ENCODE data around the gene SEMA3C. TPM values are rescaled to one million over a fixed set of nuclear protein-coding genes. Genes with fewer than 3 reads are reported as not detected.

Gene SEMA3C
- total RNA-seq, 2 donors from 2014 or later: 0.09 to 0.15 TPM

DNA sequence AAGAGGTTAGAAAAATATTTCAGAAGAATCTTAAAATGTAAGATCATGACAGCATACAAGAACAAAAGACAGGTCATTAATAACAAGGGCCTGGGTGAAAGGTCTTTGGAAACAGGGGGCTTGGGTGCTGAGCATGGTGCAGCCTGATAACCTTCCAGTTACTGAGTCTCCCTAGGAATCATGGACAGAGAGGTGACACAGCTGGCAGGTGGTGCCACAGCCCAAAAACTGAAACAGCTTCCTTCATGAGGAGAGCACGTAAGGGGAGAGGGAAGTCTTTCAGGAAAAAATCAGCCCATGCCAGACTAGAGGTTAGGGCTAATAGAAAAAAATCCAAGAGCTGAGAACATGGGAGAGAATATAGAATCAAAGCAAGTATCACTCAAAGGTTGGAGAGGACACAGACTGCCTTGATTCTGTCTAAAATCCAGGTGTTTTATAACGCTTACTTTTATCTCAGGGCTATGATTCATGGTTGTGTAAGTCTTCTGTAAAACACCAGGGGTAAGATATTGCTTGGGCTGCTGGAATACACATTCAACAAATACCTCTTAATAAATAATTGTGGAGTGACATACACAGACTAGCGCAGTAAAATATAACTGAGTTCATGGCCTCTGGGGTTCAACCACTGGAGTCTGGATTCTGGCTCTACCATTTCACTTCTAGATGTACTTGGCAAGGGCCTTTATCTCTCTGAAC lies 88.1 kb downstream of the SEMA3C start:
- WGBS, 2 experiments (ENCODE audit: insufficient coverage in 1 of 2, insufficient read length in 1 of 2): 95 to 100% methylated on average over 2 to 3 of the region's 3 CpGs
- no peak overlapping the region for H3K9ac ChIP-seq (ENCODE audit: extremely low read depth, low read length, poor library complexity, severe bottlenecking)
- DNase-seq: no peak

DNA sequence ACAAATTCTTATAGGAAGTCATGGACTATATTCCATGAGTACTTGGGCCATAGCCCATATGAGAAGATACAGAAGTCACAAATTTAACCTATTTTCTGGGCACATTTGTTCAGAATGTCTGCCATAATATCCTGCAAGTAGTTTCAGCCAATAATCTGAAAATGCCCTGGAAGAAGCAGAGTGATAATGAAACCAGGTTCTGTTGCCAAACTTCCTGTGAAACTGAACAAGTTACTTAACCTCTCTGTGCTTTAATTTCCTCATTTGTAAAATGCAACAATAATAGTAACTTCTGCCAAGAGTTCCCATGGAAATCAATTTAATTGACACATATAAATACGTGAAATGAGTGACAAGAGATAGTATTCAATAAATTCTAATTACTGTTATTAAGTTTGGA lies 88.8 kb downstream of the SEMA3C start:
- Mint-ChIP-seq H3K27ac (no peak overlapping the region), H3K27me3 (ENCODE audit: insufficient read depth) (peaks cover 33% of the 10 kb centered on the region), H3K36me3 (ENCODE audit: low read depth) (no peaks in the 10 kb centered on the region), H3K4me3 (no peak overlapping the region), H3K9me3 (no peaks in the 10 kb centered on the region), H3K4me1 (no peaks in the 10 kb centered on the region)
- no peak overlapping the region for H3K27ac ChIP-seq (ENCODE audit: low read depth, low read length)
- H3K36me3 ChIP-seq (ENCODE audit: control insufficient read depth, insufficient read depth, low read length): no peaks in the 10 kb centered on the region
- DNase-seq: no peak
- H3K4me1 ChIP-seq (ENCODE audit: control insufficient read depth, insufficient read depth, low read length): no peaks in the 10 kb centered on the region
- no peak overlapping the region for H3K4me3 ChIP-seq (ENCODE audit: low read length)
- peaks cover 13% of the 10 kb centered on the region for H3K27me3 ChIP-seq (ENCODE audit: control insufficient read depth, insufficient read depth, low read length, poor library complexity, severe bottlenecking)
- WGBS, 2 experiments (ENCODE audit: insufficient coverage in 1 of 2, insufficient read length in 1 of 2): 83% methylated on average over 1 of the region's 1 CpG; no CpG with 5 or more reads in 1 of the 2 experiments
- no peak overlapping the region for H3K9ac ChIP-seq (ENCODE audit: extremely low read depth, low read length, poor library complexity, severe bottlenecking)
- no peak for TF ChIP-seq CTCF (conservative IDR thresholded peaks at IDR 0.05)
- H3K9me3 ChIP-seq (ENCODE audit: control insufficient read depth, low read length): no peaks in the 10 kb centered on the region

More for the DNA sequence above, 88.1 kb downstream of the SEMA3C start:
- no peak overlapping the region for H3K27ac Mint-ChIP-seq
- Histone ChIP-seq H3K36me3 (ENCODE audit: control insufficient read depth, insufficient read depth, low read length) (no peaks in the 10 kb centered on the region), H3K4me3 (ENCODE audit: low read length) (no peak overlapping the region), H3K27ac (ENCODE audit: low read depth, low read length) (no peak overlapping the region), H3K27me3 (ENCODE audit: control insufficient read depth, insufficient read depth, low read length, poor library complexity, severe bottlenecking) (peaks cover 6% of the 10 kb centered on the region), H3K9me3 (ENCODE audit: control insufficient read depth, low read length) (no peaks in the 10 kb centered on the region), H3K4me1 (ENCODE audit: control insufficient read depth, insufficient read depth, low read length) (no peaks in the 10 kb centered on the region)
- H3K9me3 Mint-ChIP-seq: no peaks in the 10 kb centered on the region
- no peak overlapping the region for H3K4me3 Mint-ChIP-seq
- peaks cover 26% of the 10 kb centered on the region for H3K27me3 Mint-ChIP-seq (ENCODE audit: insufficient read depth)
- H3K36me3 Mint-ChIP-seq (ENCODE audit: low read depth): no peaks in the 10 kb centered on the region
- no peak for TF ChIP-seq CTCF (conservative IDR thresholded peaks at IDR 0.05)
- H3K4me1 Mint-ChIP-seq: no peaks in the 10 kb centered on the region

DNA sequence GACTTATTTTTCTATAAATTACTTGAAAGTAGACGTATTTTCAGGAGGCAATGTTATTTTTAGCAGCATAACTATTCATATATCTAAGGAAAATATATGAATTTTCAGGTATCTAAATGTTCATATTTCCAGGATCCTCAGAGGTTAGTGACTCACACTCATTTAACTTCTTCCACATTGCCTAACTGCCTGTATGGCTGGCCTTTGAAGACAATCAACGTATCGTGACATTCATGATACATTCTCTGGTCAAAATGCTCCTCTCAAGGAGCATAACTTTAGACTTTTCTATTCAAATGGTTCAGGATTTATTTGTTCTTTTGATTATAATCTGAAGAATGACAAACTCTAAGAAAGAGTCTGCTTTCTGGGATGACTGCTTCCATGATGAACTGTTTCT lies 89.3 kb downstream of the SEMA3C start:
- H3K27me3 ChIP-seq (ENCODE audit: control insufficient read depth, insufficient read depth, low read length, poor library complexity, severe bottlenecking): peaks cover 18% of the 10 kb centered on the region
- H3K4me3 ChIP-seq (ENCODE audit: low read length): no peak overlapping the region
- Mint-ChIP-seq H3K27ac (no peak overlapping the region), H3K27me3 (ENCODE audit: insufficient read depth) (peaks cover 38% of the 10 kb centered on the region), H3K9me3 (no peaks in the 10 kb centered on the region), H3K4me3 (no peak overlapping the region), H3K36me3 (ENCODE audit: low read depth) (no peaks in the 10 kb centered on the region), H3K4me1 (no peaks in the 10 kb centered on the region)
- no peaks in the 10 kb centered on the region for H3K36me3 ChIP-seq (ENCODE audit: control insufficient read depth, insufficient read depth, low read length)
- H3K9me3 ChIP-seq (ENCODE audit: control insufficient read depth, low read length): no peaks in the 10 kb centered on the region
- H3K9ac ChIP-seq (ENCODE audit: extremely low read depth, low read length, poor library complexity, severe bottlenecking): no peak overlapping the region
- 97% methylated on average over 2 of the region's 3 CpGs; no CpG with 5 or more reads in 1 of the 2 experiments for WGBS, 2 experiments (ENCODE audit: insufficient coverage in 1 of 2, insufficient read length in 1 of 2)
- H3K4me1 ChIP-seq (ENCODE audit: control insufficient read depth, insufficient read depth, low read length): no peaks in the 10 kb centered on the region
- H3K27ac ChIP-seq (ENCODE audit: low read depth, low read length): no peak overlapping the region
- TF ChIP-seq CTCF (conservative IDR thresholded peaks at IDR 0.05): no peak
- no peak for DNase-seq
